A673 (cell line): Measurements from ENCODE around the gene DNAJC6. TPM values are rescaled to one million over a fixed set of nuclear protein-coding genes. Genes with fewer than 3 reads are reported as not detected.

Experiments
- BruUV-seq: library from RNA; stranded (reverse); fragments of 400-500 nt; replicated peaks from 2 replicates; lab custom pipeline; 2021; lab: Mats Ljungman, UMichigan
- CTCF ChIA-PET: fragments of 300-600 bp; sonication (Branson Sonifier 250); formaldehyde crosslinking; loops from one replicate; lab custom pipeline; 2022; ENCODE audit warnings: antibody characterized with exemption; lab: Charles Lee
- POLR2A ChIA-PET: fragments of 300-600 bp; sonication (Branson Sonifier 250); formaldehyde crosslinking; loops from one replicate; lab custom pipeline; 2022; ENCODE audit warnings: antibody characterized with exemption; ENCODE audit not compliant: low non-redundant PET; lab: Charles Lee
- DNase-seq: peaks from one replicate; pipeline ENCODE4 v3.0.0-alpha.2; 2015; ENCODE audit warnings: low spot score
- H3K27ac ChIP-seq: fragments of 200-600 bp; sonication (generic); 2 replicates; pipeline ENCODE4 v1.5.1; 2016; ENCODE audit warnings: mixed run types, low read depth, mild to moderate bottlenecking, mixed read lengths, antibody characterized with exemption, low read length; ENCODE audit not compliant: poor library complexity, severe bottlenecking
- H3K27me3 ChIP-seq: fragments of 200-600 bp; sonication (generic); replicated peaks from 2 replicates; pipeline ENCODE4 v1.6.1; 2017; ENCODE audit warnings: mixed run types, low read depth, mild to moderate bottlenecking, mixed read lengths, antibody characterized with exemption, low read length; ENCODE audit not compliant: insufficient read depth, poor library complexity
- H3K36me3 ChIP-seq: fragments of 200-600 bp; sonication (generic); 2 replicates; pipeline ENCODE4 v1.6.1; 2016; ENCODE audit warnings: mixed run types, mild to moderate bottlenecking, mixed read lengths, antibody characterized with exemption, low read length; ENCODE audit not compliant: insufficient read depth, poor library complexity, severe bottlenecking
- H3K4me1 ChIP-seq: fragments of 200-600 bp; sonication (generic); 2 replicates; pipeline ENCODE4 v1.6.1; 2017; ENCODE audit warnings: mixed run types, mild to moderate bottlenecking, mixed read lengths, antibody characterized with exemption, low read length; ENCODE audit not compliant: insufficient read depth, poor library complexity, severe bottlenecking
- H3K4me3 ChIP-seq: fragments of 200-600 bp; sonication (generic); 2 replicates; pipeline ENCODE4 v1.5.1; 2016; ENCODE audit warnings: low read depth, mixed run types, mild to moderate bottlenecking, mixed read lengths, low read length; ENCODE audit not compliant: poor library complexity, severe bottlenecking
- H3K9me3 ChIP-seq: fragments of 200-600 bp; sonication (generic); 2 replicates; pipeline ENCODE4 v1.6.1; 2016; ENCODE audit warnings: mixed run types, low read depth, mild to moderate bottlenecking, mixed read lengths, antibody characterized with exemption, low read length; ENCODE audit not compliant: poor library complexity, severe bottlenecking
- CTCF ChIP-seq: fragments of 300-800, 200-600 bp; sonication (generic); conservative IDR thresholded peaks from 2 replicates; pipeline ENCODE4 v1.5.1; 2017; ENCODE audit warnings: low read depth, mild to moderate bottlenecking, antibody characterized with exemption, low read length, moderate library complexity, mixed read lengths
- EZH2 ChIP-seq: fragments of 200-600 bp; sonication (generic); IDR thresholded peaks from 2 replicates; pipeline ENCODE4 v1.6.1; 2017; ENCODE audit warnings: borderline replicate concordance, low read depth, mild to moderate bottlenecking, mixed read lengths, antibody characterized with exemption, low read length; ENCODE audit not compliant: poor library complexity, severe bottlenecking
- intact Hi-C: fragments of 100-400 bp; cut with micrococcal nuclease; formaldehyde crosslinking; loops from one replicate; pipeline ENCODE4 v1.10.0; 2022; ENCODE audit not compliant: unreplicated experiment
- total RNA-seq: library from RNA; stranded (reverse); gene quantifications from 2 replicates; pipeline ENCODE4 v1.2.3, GENCODE V29; 2021

The DNAJC6 gene
- total RNA-seq, 1 experiment from 2014 or later: 1.1 TPM

- Histone ChIP-seq H3K9me3 (no peaks in the 10 kb centered on the region), H3K27ac (no peak overlapping the region), H3K36me3 (no peaks in the 10 kb centered on the region), H3K27me3 (no peaks in the 10 kb centered on the region), H3K4me1 (no peaks in the 10 kb centered on the region), H3K4me3 (no peak overlapping the region)
- CTCF ChIA-PET: interaction anchor here (1.1 kb wide), 1 partner anchor 10 kb away, joined by 4 read pairs; no protein-coding TSS in a partner anchor
- POLR2A ChIA-PET: interaction anchor here (0.7 kb wide), 1 partner anchor 19 kb away, joined by 3 read pairs; no protein-coding TSS in a partner anchor
- BruUV-seq: no TSS peak
- TF ChIP-seq CTCF: no peak
- no peak for TF ChIP-seq EZH2
- DNase-seq: no peak
- intact Hi-C loops: no loop called here
These were observed 131.6 kb downstream of the DNAJC6 start for GRCh38 chr1:65440915-65441314.

GRCh38 chr1:65441464-65441863 lies 132.1 kb downstream of the DNAJC6 start:
- POLR2A ChIA-PET: no interaction called here

GRCh38 chr1:65442442-65442841 lies 133.1 kb downstream of the DNAJC6 start:
- Histone ChIP-seq H3K4me1 (no peaks in the 10 kb centered on the region), H3K4me3 (no peak overlapping the region), H3K36me3 (no peaks in the 10 kb centered on the region), H3K27ac (no peak overlapping the region), H3K27me3 (no peaks in the 10 kb centered on the region), H3K9me3 (no peaks in the 10 kb centered on the region)
- intact Hi-C loops: no loop called here
- TF ChIP-seq CTCF (no peak), EZH2 (no peak)
- no peak for DNase-seq
- POLR2A ChIA-PET: no interaction called here
- CTCF ChIA-PET: no interaction called here
- no TSS peak for BruUV-seq

More at GRCh38 chr1:65441464-65441863, 132.1 kb downstream of the DNAJC6 start:
- DNase-seq: no peak
- intact Hi-C loops: no loop called here
- Histone ChIP-seq H3K36me3 (no peaks in the 10 kb centered on the region), H3K27ac (no peak overlapping the region), H3K9me3 (no peaks in the 10 kb centered on the region), H3K4me3 (no peak overlapping the region), H3K27me3 (no peaks in the 10 kb centered on the region), H3K4me1 (no peaks in the 10 kb centered on the region)
- CTCF ChIA-PET: interaction anchor here (1.1 kb wide), 1 partner anchor 10 kb away, joined by 4 read pairs; no protein-coding TSS in a partner anchor
- BruUV-seq: no TSS peak
- TF ChIP-seq EZH2 (no peak), CTCF (no peak)
